ENCODE measurements around the gene SPATC1L.

GRCh38 chr21:46124926-46125845, 59.1 kb downstream of the SPATC1L start:
- TF ChIP-seq CTCF (IDR thresholded peaks at IDR 0.05) (no peak), POLR2A (IDR thresholded peaks at IDR 0.05) (no peak)
